ENCODE results near the gene BBS5.

Gene BBS5

GRCh38 chr2:169493360-169493759, 14.1 kb downstream of the BBS5 start:
- H3K27ac ChIP-seq: no peak overlapping the region

GRCh38 chr2:169495310-169495928, 16.1 kb downstream of the BBS5 start:
- no peak overlapping the region for H3K27ac ChIP-seq

More at GRCh38 chr2:169493360-169493759, 14.1 kb downstream of the BBS5 start:
- no peak for TF ChIP-seq ZFX (IDR thresholded peaks at IDR 0.05; ENCODE audit: borderline replicate concordance)
- TF ChIP-seq CTCF (IDR thresholded peaks at IDR 0.05): no peak

GRCh38 chr2:169504651-169505050, 25.4 kb downstream of the BBS5 start:
- no peak for TF ChIP-seq CTCF (IDR thresholded peaks at IDR 0.05)
- no peak for TF ChIP-seq ZFX (IDR thresholded peaks at IDR 0.05; ENCODE audit: borderline replicate concordance)
- no peak overlapping the region for H3K27ac ChIP-seq

More at GRCh38 chr2:169495310-169495928, 16.1 kb downstream of the BBS5 start:
- no peak for TF ChIP-seq ZFX (IDR thresholded peaks at IDR 0.05; ENCODE audit: borderline replicate concordance)
- TF ChIP-seq CTCF (IDR thresholded peaks at IDR 0.05): no peak

GRCh38 chr2:169507698-169508097, 28.4 kb downstream of the BBS5 start:
- TF ChIP-seq ZFX (IDR thresholded peaks at IDR 0.05; ENCODE audit: borderline replicate concordance) (no peak), CTCF (IDR thresholded peaks at IDR 0.05) (no peak)
- H3K27ac ChIP-seq: peak overlapping the region; percentile 42; the same call in 1 of the 2 replicates

- no peak within 1 kb of the TSS for H3K27ac ChIP-seq
- TF ChIP-seq CTCF (IDR thresholded peaks at IDR 0.05): no peak
- TF ChIP-seq ZFX (IDR thresholded peaks at IDR 0.05; ENCODE audit: borderline replicate concordance): no peak
Measured at GRCh38 chr2:169509298-169509885, 30.1 kb downstream of the BBS5 start, which contains the start of gene KLHL41. Gene KLHL41 (plus strand): TSS chr2:169509702. CDS start chr2:169509779, 77 bp downstream.

GRCh38 chr2:169509955-169510354, 30.7 kb downstream of the BBS5 start:
- H3K27ac ChIP-seq: no peak overlapping the region
- TF ChIP-seq ZFX (IDR thresholded peaks at IDR 0.05; ENCODE audit: borderline replicate concordance) (no peak), CTCF (IDR thresholded peaks at IDR 0.05) (no peak)

- H3K27ac ChIP-seq: no peak overlapping the region
- no peak for TF ChIP-seq ZFX (IDR thresholded peaks at IDR 0.05; ENCODE audit: borderline replicate concordance)
- no peak for TF ChIP-seq CTCF (IDR thresholded peaks at IDR 0.05)
Measured at GRCh38 chr2:169510496-169510895, 31.2 kb downstream of the BBS5 start.
